Gastroesophageal sphincter (tissue), 3 donors: ENCODE results near the gene LRRFIP1.

Experiments
- POLR2A ChIP-seq, 2 donors: fragments of 450-650 bp; IDR thresholded peaks; one replicate each; pipeline ENCODE4 v1.6.1; 2017; ENCODE audit warnings: antibody characterized with exemption in 2 of 2, mild to moderate bottlenecking in 2 of 2, moderate library complexity in 1 of 2
- POLR2AphosphoS5 ChIP-seq: sonication (generic); formaldehyde crosslinking; IDR thresholded peaks from one replicate; pipeline ENCODE4 v1.6.1; 2017; ENCODE audit warnings: antibody characterized with exemption
- TF ChIP-seq, protein P1 (sequence below), 4 experiments: fragments of 200-600 bp in 2 of 4; fragments of 450-650 bp in 2 of 4; sonication (generic) in 1 of 4; IDR thresholded peaks; one replicate each; pipeline ENCODE4 v1.5.1; 2017 to 2019; ENCODE audit warnings: antibody characterized with exemption in 4 of 4, mild to moderate bottlenecking in 2 of 4, moderate library complexity in 2 of 4

DNA sequence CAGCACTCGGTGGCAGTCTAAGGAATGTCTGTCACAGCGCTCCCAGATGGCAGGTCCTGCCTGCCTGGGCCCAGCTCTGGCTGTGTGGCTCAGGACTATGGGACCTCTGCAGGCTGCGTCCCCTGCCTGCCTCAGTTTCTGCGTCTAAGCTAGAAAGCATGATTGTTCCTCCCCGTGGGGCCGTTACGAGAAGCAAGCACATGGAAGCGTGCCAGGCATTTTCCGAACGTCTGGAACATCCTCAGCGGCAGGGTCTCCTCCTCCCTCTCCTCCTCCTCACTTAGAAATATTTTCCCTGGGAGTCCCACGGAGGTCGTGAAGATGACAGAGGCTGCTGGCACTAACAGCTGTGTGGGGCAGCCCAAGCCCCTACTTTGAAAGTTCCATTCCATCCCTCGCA lies 43.3 kb downstream of the LRRFIP1 start:
- TF ChIP-seq, protein P1, sequence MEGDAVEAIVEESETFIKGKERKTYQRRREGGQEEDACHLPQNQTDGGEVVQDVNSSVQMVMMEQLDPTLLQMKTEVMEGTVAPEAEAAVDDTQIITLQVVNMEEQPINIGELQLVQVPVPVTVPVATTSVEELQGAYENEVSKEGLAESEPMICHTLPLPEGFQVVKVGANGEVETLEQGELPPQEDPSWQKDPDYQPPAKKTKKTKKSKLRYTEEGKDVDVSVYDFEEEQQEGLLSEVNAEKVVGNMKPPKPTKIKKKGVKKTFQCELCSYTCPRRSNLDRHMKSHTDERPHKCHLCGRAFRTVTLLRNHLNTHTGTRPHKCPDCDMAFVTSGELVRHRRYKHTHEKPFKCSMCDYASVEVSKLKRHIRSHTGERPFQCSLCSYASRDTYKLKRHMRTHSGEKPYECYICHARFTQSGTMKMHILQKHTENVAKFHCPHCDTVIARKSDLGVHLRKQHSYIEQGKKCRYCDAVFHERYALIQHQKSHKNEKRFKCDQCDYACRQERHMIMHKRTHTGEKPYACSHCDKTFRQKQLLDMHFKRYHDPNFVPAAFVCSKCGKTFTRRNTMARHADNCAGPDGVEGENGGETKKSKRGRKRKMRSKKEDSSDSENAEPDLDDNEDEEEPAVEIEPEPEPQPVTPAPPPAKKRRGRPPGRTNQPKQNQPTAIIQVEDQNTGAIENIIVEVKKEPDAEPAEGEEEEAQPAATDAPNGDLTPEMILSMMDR (IDR thresholded peaks at IDR 0.05), result no peak
- TF ChIP-seq POLR2A (IDR thresholded peaks at IDR 0.05) (no peak), POLR2AphosphoS5 (no peak)
